Activated T-cell treated with anti-CD3 and anti-CD28 coated beads, Interleukin-2, amount 50 U/mL, for 4 hours (primary cell): ENCODE measurements around the gene HSD17B12. TPM values are rescaled to one million over a fixed set of nuclear protein-coding genes. Genes with fewer than 3 reads are reported as not detected.

Experiments
- ATAC-seq, 2 donors: fragments of 200-7000 bp; cut with Tn5 transposase; one replicate each; pipeline ENCODE4 v1.10.0; 2021
- DNase-seq: peaks from one replicate; pipeline ENCODE4 v3.0.0-alpha.2; 2020
- H3K27me3 Mint-ChIP-seq: one replicate; pipeline ENCODE4 v1.8.0; 2021; ENCODE audit warnings: low read depth, mixed read lengths
- H3K36me3 Mint-ChIP-seq: one replicate; pipeline ENCODE4 v1.8.0; 2022; ENCODE audit warnings: mixed read lengths; ENCODE audit not compliant: insufficient read depth
- H3K4me1 Mint-ChIP-seq: one replicate; pipeline ENCODE4 v1.8.0; 2021; ENCODE audit warnings: low read depth, mixed read lengths
- H3K4me3 Mint-ChIP-seq: one replicate; pipeline ENCODE4 v1.8.0; 2021; ENCODE audit warnings: mild to moderate bottlenecking, moderate library complexity, mixed read lengths
- H3K9me3 Mint-ChIP-seq: one replicate; pipeline ENCODE4 v1.8.0; 2021; ENCODE audit warnings: mixed read lengths
- total RNA-seq, 3 donors: library from RNA; stranded (reverse); gene quantifications; one replicate each; pipeline ENCODE4 v1.2.1, GENCODE V29; 2021

The HSD17B12 gene
- total RNA-seq, 3 donors from 2014 or later, result 41.3 to 47.6 (median 47.4) TPM

DNA sequence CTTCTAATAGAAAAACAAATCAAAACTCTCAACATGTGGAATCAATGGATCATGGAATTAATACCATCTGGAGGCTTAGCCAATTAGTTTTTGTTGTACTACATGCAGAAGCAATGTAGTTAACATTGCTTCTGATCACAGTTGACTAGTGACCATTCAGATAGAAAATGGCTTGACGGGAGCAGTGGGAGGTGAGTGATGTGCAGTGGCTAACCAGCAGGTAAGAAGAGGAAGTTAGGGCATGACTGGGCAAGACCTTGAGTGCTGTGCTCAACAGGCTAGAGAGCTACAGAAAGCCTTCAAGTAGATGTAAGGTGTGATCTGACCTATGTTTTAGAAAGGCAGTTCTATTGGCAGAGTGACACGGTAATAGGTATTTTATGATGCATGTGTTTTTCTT, 139.4 kb downstream of the HSD17B12 start:
- no peaks in the 10 kb centered on the region for H3K4me1 Mint-ChIP-seq
- peaks cover 39% of the 10 kb centered on the region for H3K36me3 Mint-ChIP-seq
- no peak overlapping the region for H3K4me3 Mint-ChIP-seq
- H3K9me3 Mint-ChIP-seq, result no peaks in the 10 kb centered on the region
- no peaks in the 10 kb centered on the region for H3K27me3 Mint-ChIP-seq
- DNase-seq, result no peak
- ATAC-seq, result no peak

- Mint-ChIP-seq H3K36me3 (peaks cover 29% of the 10 kb centered on the region), H3K9me3 (no peaks in the 10 kb centered on the region)
- no peak for ATAC-seq
Observed at GRCh38 chr11:43823316-43823715, 142.8 kb downstream of the HSD17B12 start.

GRCh38 chr11:43823851-43824250, 143.3 kb downstream of the HSD17B12 start:
- Mint-ChIP-seq H3K4me1 (no peaks in the 10 kb centered on the region), H3K27me3 (no peaks in the 10 kb centered on the region), H3K4me3 (no peak overlapping the region), H3K9me3 (no peaks in the 10 kb centered on the region), H3K36me3 (peaks cover 29% of the 10 kb centered on the region)
- ATAC-seq (no peak), DNase-seq (no peak)

More at GRCh38 chr11:43823316-43823715, 142.8 kb downstream of the HSD17B12 start:
- Mint-ChIP-seq H3K4me3 (no peak overlapping the region), H3K4me1 (no peaks in the 10 kb centered on the region), H3K27me3 (no peaks in the 10 kb centered on the region)
- DNase-seq, result no peak

- H3K4me1 Mint-ChIP-seq, result peaks cover 2% of the 10 kb centered on the region
- no peaks in the 10 kb centered on the region for H3K27me3 Mint-ChIP-seq
- ATAC-seq, result no peak
- H3K4me3 Mint-ChIP-seq, result no peak overlapping the region
- DNase-seq, result no peak
- H3K9me3 Mint-ChIP-seq, result no peaks in the 10 kb centered on the region
- peaks cover 20% of the 10 kb centered on the region for H3K36me3 Mint-ChIP-seq
Observed at GRCh38 chr11:43825217-43825816, 144.8 kb downstream of the HSD17B12 start.

- ATAC-seq (peak; percentile 99 to 100), DNase-seq (peak; percentile 25)
- H3K27me3 Mint-ChIP-seq, result no peaks in the 10 kb centered on the region
- peaks cover 14% of the 10 kb centered on the region for H3K4me1 Mint-ChIP-seq
- H3K36me3 Mint-ChIP-seq, result peaks cover 8% of the 10 kb centered on the region
- no peaks in the 10 kb centered on the region for H3K9me3 Mint-ChIP-seq
- no peak overlapping the region for H3K4me3 Mint-ChIP-seq
Observed at GRCh38 chr11:43830928-43831440, 150.4 kb downstream of the HSD17B12 start.

DNA sequence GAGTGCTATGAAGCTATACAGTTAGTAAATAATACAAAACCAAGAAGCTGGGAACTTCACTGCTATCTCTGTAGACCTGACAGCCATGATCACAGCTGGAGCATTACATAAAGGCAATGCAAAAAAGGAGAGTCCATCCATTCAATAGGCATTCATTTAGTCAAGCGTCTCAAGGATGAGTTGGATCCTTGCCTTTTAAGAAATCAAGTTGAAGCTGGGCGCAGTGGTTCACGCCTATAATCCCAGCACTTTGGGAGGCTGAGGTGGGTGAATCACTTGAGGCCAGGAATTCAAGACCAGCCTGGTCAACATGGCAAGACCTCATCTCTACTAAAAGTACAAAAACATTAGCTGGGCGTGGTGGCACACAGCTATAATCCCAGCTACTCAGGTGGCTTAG, 152.0 kb downstream of the HSD17B12 start:
- no peaks in the 10 kb centered on the region for H3K27me3 Mint-ChIP-seq
- H3K36me3 Mint-ChIP-seq, result peaks cover 8% of the 10 kb centered on the region
- no peak overlapping the region for H3K4me3 Mint-ChIP-seq
- no peak for ATAC-seq
- peaks cover 14% of the 10 kb centered on the region for H3K4me1 Mint-ChIP-seq
- DNase-seq, result no peak
- no peaks in the 10 kb centered on the region for H3K9me3 Mint-ChIP-seq

- no peak overlapping the region for H3K4me3 Mint-ChIP-seq
- no peaks in the 10 kb centered on the region for H3K27me3 Mint-ChIP-seq
- no peaks in the 10 kb centered on the region for H3K9me3 Mint-ChIP-seq
- DNase-seq, result no peak
- H3K36me3 Mint-ChIP-seq, result peaks cover 14% of the 10 kb centered on the region
- no peak for ATAC-seq
- H3K4me1 Mint-ChIP-seq, result peaks cover 14% of the 10 kb centered on the region
Observed at GRCh38 chr11:43833657-43834073, 153.1 kb downstream of the HSD17B12 start.

DNA sequence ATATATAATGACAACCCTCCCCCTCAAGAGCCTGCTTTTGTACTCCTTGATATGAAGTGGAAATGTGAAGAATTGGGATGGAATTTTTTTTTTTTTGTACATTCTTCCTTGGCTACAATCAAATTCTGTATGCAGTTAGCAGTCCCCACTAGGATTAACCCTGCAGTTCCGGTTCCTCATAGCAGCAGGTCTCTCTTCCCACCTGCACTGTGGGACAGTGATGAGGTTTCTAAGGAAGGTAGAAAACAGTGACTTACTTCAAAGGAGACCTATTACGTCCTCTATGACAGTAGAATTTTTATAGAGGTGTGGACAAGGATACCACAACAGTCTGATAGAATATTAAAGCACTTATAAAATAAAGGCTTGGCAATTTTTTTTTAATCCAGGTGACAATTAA, 153.7 kb downstream of the HSD17B12 start:
- Mint-ChIP-seq H3K4me1 (peaks cover 14% of the 10 kb centered on the region), H3K4me3 (no peak overlapping the region), H3K9me3 (no peaks in the 10 kb centered on the region), H3K36me3 (peaks cover 19% of the 10 kb centered on the region), H3K27me3 (no peaks in the 10 kb centered on the region)
- ATAC-seq (no peak), DNase-seq (no peak)

- no peak for DNase-seq
- no peak for ATAC-seq
- peaks cover 25% of the 10 kb centered on the region for H3K36me3 Mint-ChIP-seq
- H3K4me1 Mint-ChIP-seq, result peaks cover 14% of the 10 kb centered on the region
- no peak overlapping the region for H3K4me3 Mint-ChIP-seq
- H3K9me3 Mint-ChIP-seq, result no peaks in the 10 kb centered on the region
- no peaks in the 10 kb centered on the region for H3K27me3 Mint-ChIP-seq
Observed at GRCh38 chr11:43835104-43835503, 154.6 kb downstream of the HSD17B12 start.

- H3K27me3 Mint-ChIP-seq, result no peaks in the 10 kb centered on the region
Observed at GRCh38 chr11:43837879-43838278, 157.3 kb downstream of the HSD17B12 start.

GRCh38 chr11:43842021-43842420, 161.5 kb downstream of the HSD17B12 start:
- H3K9me3 Mint-ChIP-seq, result no peaks in the 10 kb centered on the region
- no peak overlapping the region for H3K4me3 Mint-ChIP-seq
- no peak for ATAC-seq
- DNase-seq, result no peak
- H3K27me3 Mint-ChIP-seq, result no peaks in the 10 kb centered on the region
- peaks cover 34% of the 10 kb centered on the region for H3K36me3 Mint-ChIP-seq
- no peaks in the 10 kb centered on the region for H3K4me1 Mint-ChIP-seq

More at GRCh38 chr11:43837879-43838278, 157.3 kb downstream of the HSD17B12 start:
- no peaks in the 10 kb centered on the region for H3K9me3 Mint-ChIP-seq
- peaks cover 36% of the 10 kb centered on the region for H3K36me3 Mint-ChIP-seq
- ATAC-seq (no peak), DNase-seq (no peak)
- no peak overlapping the region for H3K4me3 Mint-ChIP-seq
- no peaks in the 10 kb centered on the region for H3K4me1 Mint-ChIP-seq

DNA sequence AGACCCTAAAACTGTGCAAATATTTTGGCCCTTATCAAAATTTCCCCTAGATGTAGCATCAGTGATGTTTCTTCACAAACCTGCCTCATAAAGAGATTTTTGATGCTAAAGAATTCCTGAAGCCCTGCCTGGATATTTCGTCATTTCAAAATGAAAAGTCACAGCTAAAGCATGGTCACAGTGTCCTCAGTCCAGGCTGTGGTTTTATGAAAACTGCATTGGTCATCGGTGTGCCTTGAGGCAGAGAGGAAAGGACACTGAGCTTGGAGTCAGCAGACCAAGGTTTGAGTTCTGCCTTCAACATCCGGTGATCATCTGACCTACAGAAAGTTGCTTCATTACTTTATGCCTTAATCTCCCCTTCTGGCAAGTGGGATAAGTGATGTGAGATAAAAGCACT, 165.3 kb downstream of the HSD17B12 start:
- H3K9me3 Mint-ChIP-seq, result no peaks in the 10 kb centered on the region
- no peaks in the 10 kb centered on the region for H3K27me3 Mint-ChIP-seq
- H3K4me1 Mint-ChIP-seq, result peaks cover 4% of the 10 kb centered on the region
- no peak overlapping the region for H3K4me3 Mint-ChIP-seq
- DNase-seq (no peak), ATAC-seq (no peak)
- H3K36me3 Mint-ChIP-seq, result peaks cover 17% of the 10 kb centered on the region

DNA sequence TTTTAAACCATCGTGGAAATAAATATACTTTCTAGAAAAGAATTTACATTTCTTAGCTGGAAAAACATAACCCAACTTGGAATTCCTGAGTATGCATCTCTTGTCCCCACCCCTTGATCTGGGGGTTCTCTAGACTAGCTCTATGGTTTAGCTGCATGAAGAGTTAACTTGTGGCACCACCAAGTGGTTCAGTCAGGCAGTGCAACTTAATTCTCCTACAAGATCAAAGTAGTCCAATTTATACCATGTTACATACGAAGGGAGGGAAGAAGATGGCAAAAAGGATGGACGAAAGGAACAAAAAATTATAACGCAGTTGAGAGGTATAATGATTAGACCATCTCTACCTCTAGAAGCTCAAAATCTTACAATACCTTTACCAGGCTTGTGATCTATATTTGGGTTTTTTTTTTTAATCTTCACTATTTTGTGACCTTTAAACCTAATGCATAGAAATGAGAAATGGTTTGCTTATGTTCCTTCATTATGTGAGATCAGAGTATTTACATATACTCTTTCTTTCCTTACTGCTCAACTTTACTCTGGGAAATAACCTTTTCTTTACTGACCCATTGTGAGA, 171.6 kb downstream of the HSD17B12 start:
- no peak overlapping the region for H3K4me3 Mint-ChIP-seq
- DNase-seq (peak; percentile 54), ATAC-seq (peak; percentile 76 to 80)
- peaks cover 4% of the 10 kb centered on the region for H3K36me3 Mint-ChIP-seq
- H3K9me3 Mint-ChIP-seq, result no peaks in the 10 kb centered on the region
- peaks cover 4% of the 10 kb centered on the region for H3K4me1 Mint-ChIP-seq
- no peaks in the 10 kb centered on the region for H3K27me3 Mint-ChIP-seq

DNA sequence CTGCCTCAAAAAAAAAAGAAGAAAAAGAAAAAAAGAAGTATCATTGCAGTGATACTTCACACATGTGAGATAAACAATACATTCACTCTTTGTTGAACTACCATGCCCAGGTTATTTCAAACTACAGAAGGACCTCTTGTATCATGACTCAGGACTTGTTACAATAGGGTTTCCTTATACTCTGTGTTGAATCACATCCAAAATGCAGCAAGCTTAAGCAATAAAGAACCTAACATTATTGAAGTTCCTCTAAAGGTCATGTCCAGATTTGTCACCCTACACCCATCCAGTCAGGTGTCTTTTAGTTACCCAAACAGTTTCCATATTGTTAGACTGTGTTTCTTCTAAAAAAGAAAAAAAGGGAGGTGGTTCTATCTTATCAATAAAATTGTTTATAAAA, 173.2 kb downstream of the HSD17B12 start:
- H3K4me3 Mint-ChIP-seq, result no peak overlapping the region
- H3K4me1 Mint-ChIP-seq, result peaks cover 4% of the 10 kb centered on the region
- ATAC-seq (no peak), DNase-seq (no peak)
- peaks cover 3% of the 10 kb centered on the region for H3K36me3 Mint-ChIP-seq
- no peaks in the 10 kb centered on the region for H3K27me3 Mint-ChIP-seq
- H3K9me3 Mint-ChIP-seq, result no peaks in the 10 kb centered on the region

GRCh38 chr11:43856993-43857392, 176.5 kb downstream of the HSD17B12 start:
- Mint-ChIP-seq H3K9me3 (peaks cover 8% of the 10 kb centered on the region), H3K4me1 (no peaks in the 10 kb centered on the region), H3K4me3 (no peak overlapping the region), H3K36me3 (no peaks in the 10 kb centered on the region), H3K27me3 (no peaks in the 10 kb centered on the region)
- ATAC-seq (no peak), DNase-seq (no peak)
